Astrocyte (in vitro differentiated cells and primary cell): ENCODE results near the gene PCBP2. TPM values are rescaled to one million over a fixed set of nuclear protein-coding genes. Genes with fewer than 3 reads are reported as not detected.
A peak's percentile ranks its signal among the peaks of the same experiment; 100 is the strongest.

Source experiments
- DNase-seq: peaks from one replicate; pipeline ENCODE4 v3.0.0-alpha.2; 2010; ENCODE audit warnings: low read depth
- FAIRE-seq: peaks from 2 replicates; lab custom pipeline; 2011; peaks lifted over from hg19 to GRCh38; lab: Jason Lieb, UNC
- H2AFZ ChIP-seq: 2 replicates; pipeline ENCODE4 v1.6.0; 2012; ENCODE audit warnings: low read depth, low read length, inconsistent platforms
- H3K27ac ChIP-seq: 2 replicates; pipeline ENCODE4 v1.5.1; 2011; ENCODE audit warnings: low read depth, low read length, inconsistent platforms
- H3K27me3 ChIP-seq: 2 replicates; pipeline ENCODE4 v1.6.0; 2011; ENCODE audit warnings: low read length, inconsistent platforms; ENCODE audit not compliant: insufficient read depth
- H3K36me3 ChIP-seq: 2 replicates; pipeline ENCODE4 v1.5.1; 2011; ENCODE audit warnings: low read length, inconsistent platforms; ENCODE audit not compliant: insufficient read depth
- H3K4me1 ChIP-seq: 2 replicates; pipeline ENCODE4 v1.5.1; 2011; ENCODE audit warnings: low read length, inconsistent platforms; ENCODE audit not compliant: insufficient read depth
- H3K4me2 ChIP-seq: 2 replicates; pipeline ENCODE4 v1.6.0; 2012; ENCODE audit warnings: low read length, inconsistent platforms
- H3K4me3 ChIP-seq: 2 replicates; pipeline ENCODE4 v1.5.1; 2011; ENCODE audit warnings: low read depth, mild to moderate bottlenecking, low read length, inconsistent platforms; ENCODE audit not compliant: insufficient read depth
- H3K79me2 ChIP-seq: 2 replicates; pipeline ENCODE4 v1.6.0; 2012; ENCODE audit warnings: mild to moderate bottlenecking, low read length, inconsistent platforms; ENCODE audit not compliant: insufficient read depth
- H3K9ac ChIP-seq: 2 replicates; pipeline ENCODE4 v1.6.0; 2012; ENCODE audit warnings: mild to moderate bottlenecking, low read length, inconsistent platforms
- H3K9me3 ChIP-seq: 2 replicates; pipeline ENCODE4 v1.5.1; 2012; ENCODE audit warnings: low read depth, mild to moderate bottlenecking, low read length, inconsistent platforms; ENCODE audit not compliant: insufficient read depth
- H4K20me1 ChIP-seq: 2 replicates; pipeline ENCODE4 v1.6.0; 2012; ENCODE audit warnings: low read length, inconsistent platforms; ENCODE audit not compliant: insufficient read depth
- H3K27ac Mint-ChIP-seq: one replicate; pipeline ENCODE4 v1.8.0; 2021; ENCODE audit warnings: mild to moderate bottlenecking, mixed read lengths; ENCODE audit not compliant: unreplicated experiment
- H3K27me3 Mint-ChIP-seq: one replicate; pipeline ENCODE4 v1.8.0; 2021; ENCODE audit warnings: low read depth, mixed read lengths; ENCODE audit not compliant: unreplicated experiment
- H3K36me3 Mint-ChIP-seq: one replicate; pipeline ENCODE4 v1.8.0; 2021; ENCODE audit warnings: low read depth, mixed read lengths; ENCODE audit not compliant: unreplicated experiment
- H3K4me1 Mint-ChIP-seq: one replicate; pipeline ENCODE4 v1.8.0; 2021; ENCODE audit warnings: low read depth, mixed read lengths; ENCODE audit not compliant: unreplicated experiment
- H3K4me3 Mint-ChIP-seq: one replicate; pipeline ENCODE4 v1.8.0; 2021; ENCODE audit warnings: mild to moderate bottlenecking, moderate library complexity, mixed read lengths; ENCODE audit not compliant: unreplicated experiment
- H3K9me3 Mint-ChIP-seq: one replicate; pipeline ENCODE4 v1.8.0; 2021; ENCODE audit warnings: mild to moderate bottlenecking, mixed read lengths; ENCODE audit not compliant: unreplicated experiment
- CTCF ChIP-seq: IDR thresholded peaks from 2 replicates; pipeline ENCODE4 v1.5.1; 2011; ENCODE audit warnings: low read depth, mild to moderate bottlenecking, inconsistent platforms, low read length, moderate library complexity; ENCODE audit not compliant: insufficient read depth
- EZH2 ChIP-seq: IDR thresholded peaks from 2 replicates; pipeline ENCODE4 v1.6.1; 2012; ENCODE audit warnings: mild to moderate bottlenecking, low read length, inconsistent platforms; ENCODE audit not compliant: insufficient read depth
- total RNA-seq: library from RNA; stranded (reverse); gene quantifications from 2 replicates; pipeline ENCODE4 v1.2.1, GENCODE V29; 2021

PCBP2 gene
- total RNA-seq, 1 donor from 2014 or later = 733 TPM

DNA sequence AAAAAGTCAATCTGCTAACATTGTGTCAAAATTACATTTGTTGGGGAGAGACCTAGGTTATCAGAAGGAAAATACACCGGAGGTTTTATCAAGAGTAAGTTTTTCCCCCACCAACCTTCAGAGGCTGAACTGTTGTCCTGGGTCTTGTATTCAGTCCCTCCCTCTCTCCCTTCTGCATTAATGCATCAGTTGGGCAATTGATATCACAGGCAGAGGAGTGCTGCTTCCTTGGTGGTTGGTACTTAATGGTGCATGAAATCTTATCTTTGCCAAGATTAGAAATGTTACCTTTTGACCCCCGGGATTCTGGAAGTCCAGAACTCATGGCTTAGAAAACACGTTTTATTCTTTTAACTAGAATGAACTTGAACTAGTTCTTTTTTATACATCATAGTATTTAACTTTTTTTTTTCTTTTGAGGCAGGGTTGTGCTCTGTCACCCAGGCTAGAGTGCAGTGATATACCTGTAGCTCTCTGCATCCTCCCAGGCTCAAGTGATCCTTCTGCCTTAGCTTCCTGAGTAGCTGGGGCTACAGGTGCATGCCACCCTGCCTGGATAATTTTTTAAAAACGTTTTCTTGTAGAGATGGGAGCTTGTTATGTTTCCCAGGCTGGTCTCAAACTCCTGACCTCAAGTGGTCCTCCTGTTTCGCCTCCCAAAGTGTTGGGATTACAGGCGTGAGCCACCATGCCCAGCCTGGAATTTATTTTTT, 4.9 kb downstream of the PCBP2 start:
- Histone ChIP-seq H2AFZ (no peak overlapping the region), H3K27me3 (no peaks in the 10 kb centered on the region), H3K4me3 (no peak overlapping the region), H3K27ac (no peak overlapping the region), H3K79me2 (peaks cover 97% of the 10 kb centered on the region), H3K36me3 (peaks cover 78% of the 10 kb centered on the region), H4K20me1 (peaks cover 92% of the 10 kb centered on the region), H3K4me1 (peaks cover 10% of the 10 kb centered on the region), H3K9ac (no peak overlapping the region), H3K4me2 (no peak overlapping the region), H3K9me3 (no peaks in the 10 kb centered on the region)
- H3K4me1 Mint-ChIP-seq = peaks cover 24% of the 10 kb centered on the region
- DNase-seq = no peak
- H3K36me3 Mint-ChIP-seq = peaks cover 25% of the 10 kb centered on the region
- TF ChIP-seq EZH2 (no peak), CTCF (no peak)
- no peaks in the 10 kb centered on the region for H3K9me3 Mint-ChIP-seq
- no peak for FAIRE-seq
- H3K4me3 Mint-ChIP-seq = no peak overlapping the region
- H3K27me3 Mint-ChIP-seq = no peaks in the 10 kb centered on the region
- no peak overlapping the region for H3K27ac Mint-ChIP-seq

GRCh38 chr12:53459097-53459496, 7.2 kb downstream of the PCBP2 start:
- no peak for TF ChIP-seq EZH2
- TF ChIP-seq CTCF = no peak
- peaks cover 100% of the 10 kb centered on the region for H3K79me2 ChIP-seq
- FAIRE-seq = no peak
- Mint-ChIP-seq H3K36me3 (peaks cover 33% of the 10 kb centered on the region), H3K27me3 (no peaks in the 10 kb centered on the region), H3K9me3 (no peaks in the 10 kb centered on the region), H3K4me1 (peaks cover 37% of the 10 kb centered on the region), H3K27ac (no peak overlapping the region), H3K4me3 (peak overlapping the region; percentile 16)
- H3K36me3 ChIP-seq = peaks cover 95% of the 10 kb centered on the region
- no peak overlapping the region for H2AFZ ChIP-seq
- peaks cover 100% of the 10 kb centered on the region for H4K20me1 ChIP-seq
- peaks cover 7% of the 10 kb centered on the region for H3K4me1 ChIP-seq
- no peak for DNase-seq
- H3K4me2 ChIP-seq = no peak overlapping the region
- H3K9ac ChIP-seq = no peak overlapping the region
- H3K27ac ChIP-seq = no peak overlapping the region
- no peaks in the 10 kb centered on the region for H3K9me3 ChIP-seq
- no peak overlapping the region for H3K4me3 ChIP-seq
- no peaks in the 10 kb centered on the region for H3K27me3 ChIP-seq

- H3K4me2 ChIP-seq = no peak overlapping the region
- no peaks in the 10 kb centered on the region for H3K9me3 ChIP-seq
- peaks cover 100% of the 10 kb centered on the region for H4K20me1 ChIP-seq
- Mint-ChIP-seq H3K27ac (peak overlapping the region; percentile 55), H3K27me3 (no peaks in the 10 kb centered on the region), H3K4me1 (peaks cover 42% of the 10 kb centered on the region), H3K4me3 (peak overlapping the region; percentile 30), H3K9me3 (no peaks in the 10 kb centered on the region), H3K36me3 (peaks cover 33% of the 10 kb centered on the region)
- no peak for TF ChIP-seq EZH2
- no peak for TF ChIP-seq CTCF
- peak overlapping the region; percentile 5 for H3K9ac ChIP-seq
- H2AFZ ChIP-seq = no peak overlapping the region
- no peak overlapping the region for H3K4me3 ChIP-seq
- FAIRE-seq (no peak), DNase-seq (no peak)
- peaks cover 100% of the 10 kb centered on the region for H3K79me2 ChIP-seq
- H3K27me3 ChIP-seq = no peaks in the 10 kb centered on the region
- no peak overlapping the region for H3K27ac ChIP-seq
- H3K36me3 ChIP-seq = peaks cover 91% of the 10 kb centered on the region
- no peaks in the 10 kb centered on the region for H3K4me1 ChIP-seq
Observed at GRCh38 chr12:53461059-53461458, 9.2 kb downstream of the PCBP2 start.
